HEK293 (cell line): ENCODE data around the gene BTBD19.
A peak's percentile ranks its signal among the peaks of the same experiment; 100 is the strongest.

ENCODE experiments used
- FEZF1 ChIP-seq: fragments of 450-650 bp; formaldehyde crosslinking; IDR thresholded peaks from 2 replicates; pipeline ENCODE4 v1.5.1; 2016; ENCODE audit warnings: missing biosample characterization, missing genetic modification characterization
- GFI1B ChIP-seq: fragments of 450-650 bp; formaldehyde crosslinking; IDR thresholded peaks from 2 replicates; pipeline ENCODE4 v1.5.1; 2016; ENCODE audit warnings: missing biosample characterization, missing genetic modification characterization
- KLF7 ChIP-seq: fragments of 450-650 bp; formaldehyde crosslinking; IDR thresholded peaks from 2 replicates; pipeline ENCODE4 v1.5.1; 2016; ENCODE audit warnings: missing biosample characterization, missing genetic modification characterization, borderline replicate concordance
- PRDM10 ChIP-seq: fragments of 450-650 bp; formaldehyde crosslinking; IDR thresholded peaks from 2 replicates; pipeline ENCODE4 v1.5.1; 2016; ENCODE audit warnings: missing biosample characterization, missing genetic modification characterization
- PRDM6 ChIP-seq: fragments of 450-650 bp; formaldehyde crosslinking; IDR thresholded peaks from 2 replicates; pipeline ENCODE4 v1.5.1; 2017; ENCODE audit warnings: missing biosample characterization, missing genetic modification characterization
- SETDB1 ChIP-seq: IDR thresholded peaks from one replicate; pipeline ENCODE4 v1.6.1; 2017; ENCODE audit warnings: mild to moderate bottlenecking, low read length, moderate library complexity, mixed read lengths; ENCODE audit not compliant: insufficient read length
- ZFHX2 ChIP-seq: fragments of 450-650 bp; formaldehyde crosslinking; conservative IDR thresholded peaks from 2 replicates; pipeline ENCODE4 v1.5.1; 2016; ENCODE audit warnings: missing biosample characterization, missing genetic modification characterization
- ZNF10 ChIP-seq: fragments of 450-650 bp; formaldehyde crosslinking; IDR thresholded peaks from 2 replicates; pipeline ENCODE4 v1.5.1; 2017; ENCODE audit warnings: missing biosample characterization, missing genetic modification characterization
- ZNF155 ChIP-seq: fragments of 450-650 bp; formaldehyde crosslinking; IDR thresholded peaks from 2 replicates; pipeline ENCODE4 v1.5.1; 2016; ENCODE audit warnings: missing biosample characterization, missing genetic modification characterization
- ZNF174 ChIP-seq: fragments of 450-650 bp; formaldehyde crosslinking; IDR thresholded peaks from 2 replicates; pipeline ENCODE4 v1.5.0; 2017; ENCODE audit warnings: missing biosample characterization, mild to moderate bottlenecking, missing genetic modification characterization
- ZNF280C ChIP-seq: fragments of 450-650 bp; formaldehyde crosslinking; IDR thresholded peaks from 2 replicates; pipeline ENCODE4 v1.5.1; 2016; ENCODE audit warnings: missing biosample characterization, missing genetic modification characterization
- ZNF302 ChIP-seq: fragments of 450-650 bp; formaldehyde crosslinking; IDR thresholded peaks from 2 replicates; pipeline ENCODE4 v1.5.1; 2016; ENCODE audit warnings: missing biosample characterization, missing genetic modification characterization, low read depth
- ZNF341 ChIP-seq: fragments of 450-650 bp; formaldehyde crosslinking; IDR thresholded peaks from 2 replicates; pipeline ENCODE4; 2016; ENCODE audit warnings: low read depth, missing biosample characterization, missing genetic modification characterization
- ZNF549 ChIP-seq: fragments of 450-650 bp; IDR thresholded peaks from 2 replicates; pipeline ENCODE4 v1.5.1; 2018; ENCODE audit warnings: missing biosample characterization, missing genetic modification characterization, mild to moderate bottlenecking, inconsistent platforms, moderate library complexity
- ZNF664 ChIP-seq: fragments of 450-650 bp; formaldehyde crosslinking; IDR thresholded peaks from 2 replicates; pipeline ENCODE4 v1.5.1; 2016; ENCODE audit warnings: missing biosample characterization, missing genetic modification characterization
- ZNF707 ChIP-seq: fragments of 450-650 bp; formaldehyde crosslinking; IDR thresholded peaks from 2 replicates; pipeline ENCODE4 v1.5.1; 2016; ENCODE audit warnings: missing biosample characterization, missing genetic modification characterization
- ZNF791 ChIP-seq: fragments of 450-650 bp; formaldehyde crosslinking; IDR thresholded peaks from 2 replicates; pipeline ENCODE4 v1.5.1; 2016; ENCODE audit warnings: missing biosample characterization, missing genetic modification characterization
- TF ChIP-seq, protein P1 (sequence below): fragments of 450-650 bp; formaldehyde crosslinking; IDR thresholded peaks from 2 replicates; pipeline ENCODE4 v1.5.1; 2016; ENCODE audit warnings: missing biosample characterization, missing genetic modification characterization
- TF ChIP-seq, protein P2 (sequence below): fragments of 450-650 bp; formaldehyde crosslinking; IDR thresholded peaks from 2 replicates; pipeline ENCODE4 v1.5.1; 2016; ENCODE audit warnings: missing biosample characterization, missing genetic modification characterization
- TF ChIP-seq, protein P3 (sequence below): fragments of 450-650 bp; formaldehyde crosslinking; IDR thresholded peaks from 2 replicates; pipeline ENCODE4 v1.5.1; 2016; ENCODE audit warnings: missing biosample characterization, missing genetic modification characterization, borderline replicate concordance

The BTBD19 gene

DNA sequence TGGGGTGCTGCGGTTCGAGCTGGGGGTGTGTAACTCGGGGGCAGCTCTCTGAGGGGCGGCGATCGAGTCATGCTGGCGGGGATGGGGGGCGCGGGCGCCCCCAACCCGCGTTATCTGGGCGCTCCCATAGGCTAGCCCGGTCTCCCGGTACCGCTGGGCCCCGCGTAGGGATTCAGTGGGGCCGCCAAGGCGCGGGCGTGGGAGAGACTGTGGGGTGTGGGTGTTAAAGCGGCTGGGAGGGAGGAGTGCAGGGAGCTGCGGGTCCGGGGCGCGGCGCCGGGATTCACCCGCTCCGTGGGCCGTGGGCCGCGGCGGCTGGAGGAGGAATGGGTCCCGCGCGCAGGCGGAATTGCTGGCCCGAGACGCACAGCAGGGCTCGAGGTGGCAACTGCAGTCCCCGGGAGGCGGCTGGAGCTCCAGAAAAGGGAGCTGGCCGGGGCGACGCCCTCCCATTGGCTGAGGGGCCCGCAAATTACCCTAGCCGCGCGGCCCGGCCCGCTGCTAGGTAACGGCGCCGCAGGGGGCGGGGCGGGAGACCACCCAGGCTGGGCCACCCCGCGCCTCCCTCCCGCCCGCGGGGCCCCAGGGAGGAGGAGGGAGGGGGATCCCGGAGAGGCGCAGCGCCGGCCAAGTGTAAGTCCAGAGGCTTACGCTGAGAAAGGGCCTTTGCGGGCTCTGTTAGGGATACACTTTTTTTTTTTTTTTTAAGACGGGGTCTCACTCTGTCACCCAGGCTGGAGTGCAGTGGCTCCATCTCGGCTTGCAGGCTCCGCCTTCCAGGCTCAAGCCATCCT is 34.7 kb downstream of the BTBD19 start, which contains the start of gene PTCH2 (continued):
- TF ChIP-seq ZNF155 (tag by site-specific recombination), result no peak
- no peak for TF ChIP-seq ZNF280C
- no peak for TF ChIP-seq ZNF10
- TF ChIP-seq, protein P1, sequence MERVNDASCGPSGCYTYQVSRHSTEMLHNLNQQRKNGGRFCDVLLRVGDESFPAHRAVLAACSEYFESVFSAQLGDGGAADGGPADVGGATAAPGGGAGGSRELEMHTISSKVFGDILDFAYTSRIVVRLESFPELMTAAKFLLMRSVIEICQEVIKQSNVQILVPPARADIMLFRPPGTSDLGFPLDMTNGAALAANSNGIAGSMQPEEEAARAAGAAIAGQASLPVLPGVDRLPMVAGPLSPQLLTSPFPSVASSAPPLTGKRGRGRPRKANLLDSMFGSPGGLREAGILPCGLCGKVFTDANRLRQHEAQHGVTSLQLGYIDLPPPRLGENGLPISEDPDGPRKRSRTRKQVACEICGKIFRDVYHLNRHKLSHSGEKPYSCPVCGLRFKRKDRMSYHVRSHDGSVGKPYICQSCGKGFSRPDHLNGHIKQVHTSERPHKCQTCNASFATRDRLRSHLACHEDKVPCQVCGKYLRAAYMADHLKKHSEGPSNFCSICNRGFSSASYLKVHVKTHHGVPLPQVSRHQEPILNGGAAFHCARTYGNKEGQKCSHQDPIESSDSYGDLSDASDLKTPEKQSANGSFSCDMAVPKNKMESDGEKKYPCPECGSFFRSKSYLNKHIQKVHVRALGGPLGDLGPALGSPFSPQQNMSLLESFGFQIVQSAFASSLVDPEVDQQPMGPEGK (tag by site-specific recombination), result peak; percentile 83
- TF ChIP-seq FEZF1, result peak; percentile 77
- no peak for TF ChIP-seq GFI1B
- TF ChIP-seq ZNF341 (tag by site-specific recombination), result peak; percentile 72
- no peak for TF ChIP-seq ZNF549 (tag by site-specific recombination)
- TF ChIP-seq SETDB1, result no peak
- no peak for TF ChIP-seq ZNF302
- TF ChIP-seq ZNF791 (tag by site-specific recombination), result no peak
- no peak for TF ChIP-seq ZNF664 (tag by site-specific recombination)
- TF ChIP-seq ZNF707 (tag by site-specific recombination), result no peak
- no peak for TF ChIP-seq ZNF174 (tag by site-specific recombination)
- TF ChIP-seq ZFHX2, result peak; percentile 99
- TF ChIP-seq, protein P2, sequence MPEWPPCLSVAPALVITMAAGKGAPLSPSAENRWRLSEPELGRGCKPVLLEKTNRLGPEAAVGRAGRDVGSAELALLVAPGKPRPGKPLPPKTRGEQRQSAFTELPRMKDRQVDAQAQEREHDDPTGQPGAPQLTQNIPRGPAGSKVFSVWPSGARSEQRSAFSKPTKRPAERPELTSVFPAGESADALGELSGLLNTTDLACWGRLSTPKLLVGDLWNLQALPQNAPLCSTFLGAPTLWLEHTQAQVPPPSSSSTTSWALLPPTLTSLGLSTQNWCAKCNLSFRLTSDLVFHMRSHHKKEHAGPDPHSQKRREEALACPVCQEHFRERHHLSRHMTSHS (tag by site-specific recombination), result no peak
- TF ChIP-seq KLF7 (tag by site-specific recombination), result no peak; the same call in 1 of the 2 replicates
- no peak for TF ChIP-seq PRDM6 (tag by site-specific recombination)
- peak; percentile 41 for TF ChIP-seq PRDM10 (tag by site-specific recombination)
- TF ChIP-seq, protein P3, sequence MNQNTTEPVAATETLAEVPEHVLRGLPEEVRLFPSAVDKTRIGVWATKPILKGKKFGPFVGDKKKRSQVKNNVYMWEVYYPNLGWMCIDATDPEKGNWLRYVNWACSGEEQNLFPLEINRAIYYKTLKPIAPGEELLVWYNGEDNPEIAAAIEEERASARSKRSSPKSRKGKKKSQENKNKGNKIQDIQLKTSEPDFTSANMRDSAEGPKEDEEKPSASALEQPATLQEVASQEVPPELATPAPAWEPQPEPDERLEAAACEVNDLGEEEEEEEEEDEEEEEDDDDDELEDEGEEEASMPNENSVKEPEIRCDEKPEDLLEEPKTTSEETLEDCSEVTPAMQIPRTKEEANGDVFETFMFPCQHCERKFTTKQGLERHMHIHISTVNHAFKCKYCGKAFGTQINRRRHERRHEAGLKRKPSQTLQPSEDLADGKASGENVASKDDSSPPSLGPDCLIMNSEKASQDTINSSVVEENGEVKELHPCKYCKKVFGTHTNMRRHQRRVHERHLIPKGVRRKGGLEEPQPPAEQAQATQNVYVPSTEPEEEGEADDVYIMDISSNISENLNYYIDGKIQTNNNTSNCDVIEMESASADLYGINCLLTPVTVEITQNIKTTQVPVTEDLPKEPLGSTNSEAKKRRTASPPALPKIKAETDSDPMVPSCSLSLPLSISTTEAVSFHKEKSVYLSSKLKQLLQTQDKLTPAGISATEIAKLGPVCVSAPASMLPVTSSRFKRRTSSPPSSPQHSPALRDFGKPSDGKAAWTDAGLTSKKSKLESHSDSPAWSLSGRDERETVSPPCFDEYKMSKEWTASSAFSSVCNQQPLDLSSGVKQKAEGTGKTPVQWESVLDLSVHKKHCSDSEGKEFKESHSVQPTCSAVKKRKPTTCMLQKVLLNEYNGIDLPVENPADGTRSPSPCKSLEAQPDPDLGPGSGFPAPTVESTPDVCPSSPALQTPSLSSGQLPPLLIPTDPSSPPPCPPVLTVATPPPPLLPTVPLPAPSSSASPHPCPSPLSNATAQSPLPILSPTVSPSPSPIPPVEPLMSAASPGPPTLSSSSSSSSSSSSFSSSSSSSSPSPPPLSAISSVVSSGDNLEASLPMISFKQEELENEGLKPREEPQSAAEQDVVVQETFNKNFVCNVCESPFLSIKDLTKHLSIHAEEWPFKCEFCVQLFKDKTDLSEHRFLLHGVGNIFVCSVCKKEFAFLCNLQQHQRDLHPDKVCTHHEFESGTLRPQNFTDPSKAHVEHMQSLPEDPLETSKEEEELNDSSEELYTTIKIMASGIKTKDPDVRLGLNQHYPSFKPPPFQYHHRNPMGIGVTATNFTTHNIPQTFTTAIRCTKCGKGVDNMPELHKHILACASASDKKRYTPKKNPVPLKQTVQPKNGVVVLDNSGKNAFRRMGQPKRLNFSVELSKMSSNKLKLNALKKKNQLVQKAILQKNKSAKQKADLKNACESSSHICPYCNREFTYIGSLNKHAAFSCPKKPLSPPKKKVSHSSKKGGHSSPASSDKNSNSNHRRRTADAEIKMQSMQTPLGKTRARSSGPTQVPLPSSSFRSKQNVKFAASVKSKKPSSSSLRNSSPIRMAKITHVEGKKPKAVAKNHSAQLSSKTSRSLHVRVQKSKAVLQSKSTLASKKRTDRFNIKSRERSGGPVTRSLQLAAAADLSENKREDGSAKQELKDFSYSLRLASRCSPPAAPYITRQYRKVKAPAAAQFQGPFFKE (tag by site-specific recombination), result no peak
